Inferior parietal cortex (tissue), 1 donor: Measurements from ENCODE around the gene SHD.
"Not testable (repeated sequence)": the region's sequence is repeated elsewhere in the genome, so short reads cannot be mapped to it uniquely, and the experiment has no call there.

Experiments
- DNase-seq: peaks from one replicate; pipeline ENCODE4 v3.0.0-alpha.2; 2016; ENCODE audit errors: extremely low spot score

SHD gene

DNA sequence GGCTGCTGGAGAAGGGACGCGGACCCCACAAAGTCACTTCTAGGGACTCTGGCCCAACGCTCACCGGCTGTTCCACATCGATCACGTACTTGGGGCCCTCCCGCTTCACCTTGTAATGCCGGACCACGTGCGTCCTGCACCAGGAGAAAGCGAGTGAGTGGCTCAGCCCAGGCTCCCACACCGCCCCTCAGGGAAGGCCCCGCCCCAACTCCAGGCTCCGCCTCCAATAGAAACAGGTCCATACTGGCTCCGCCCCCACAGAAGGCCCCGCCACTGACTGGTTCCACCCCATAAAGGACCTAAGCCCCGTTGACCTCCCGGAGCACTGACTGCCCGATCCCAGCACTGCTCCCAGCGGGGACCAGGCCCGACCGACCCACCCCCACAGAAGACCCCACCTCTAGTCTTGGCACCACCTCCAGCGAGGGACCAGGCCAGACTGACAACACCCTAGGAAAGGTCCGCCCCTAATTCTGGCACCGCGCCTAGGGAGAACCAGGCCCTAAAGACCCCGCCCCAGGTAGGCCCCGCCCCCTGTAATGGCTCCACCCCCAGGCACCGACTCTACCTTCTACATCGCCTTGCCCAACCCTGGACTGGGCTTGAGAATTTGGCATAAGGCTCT is 48.3 kb downstream of the SHD start:
- DNase-seq: peak; percentile 27

- no peak for DNase-seq
These were observed 48.8 kb downstream of the SHD start for GRCh38 chr19:4327877-4328242.

DNA sequence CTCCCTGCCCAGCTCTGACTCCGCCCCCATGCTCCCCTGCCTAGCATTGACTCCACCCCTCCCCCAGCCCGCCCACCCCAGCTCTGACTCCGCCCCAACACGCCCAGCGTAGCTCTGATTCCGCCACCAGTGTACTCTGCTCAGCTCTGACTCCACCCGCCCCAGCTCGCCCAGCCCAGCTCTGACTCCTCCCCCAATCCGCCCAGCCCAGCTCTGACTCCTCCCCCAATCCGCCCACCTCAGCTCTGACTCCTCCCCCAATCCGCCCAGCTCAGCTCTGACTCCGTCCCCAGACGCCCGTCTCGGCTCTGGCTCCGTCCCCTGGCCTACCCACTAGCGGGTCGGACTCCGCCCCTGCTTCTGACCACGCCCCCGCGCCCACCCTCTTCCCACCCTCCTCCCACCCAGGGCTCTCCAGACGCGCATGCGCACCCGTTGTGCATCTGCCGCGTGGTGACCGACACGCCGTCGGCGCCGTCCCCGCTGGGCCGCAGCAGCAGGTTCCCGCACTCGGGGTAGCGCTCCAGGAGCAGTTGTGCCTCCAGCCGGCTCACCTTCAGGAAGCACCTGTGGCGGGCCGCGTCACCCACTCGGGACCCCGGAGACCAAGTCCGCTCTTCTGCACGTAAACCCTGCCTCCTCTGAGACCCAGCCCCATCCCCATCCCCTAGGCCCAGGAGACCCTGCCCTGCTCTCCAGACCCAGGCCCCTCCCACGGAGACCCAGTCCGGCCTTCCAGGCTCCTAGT is 49.4 kb downstream of the SHD start:
- peak; percentile 92 for DNase-seq

DNA sequence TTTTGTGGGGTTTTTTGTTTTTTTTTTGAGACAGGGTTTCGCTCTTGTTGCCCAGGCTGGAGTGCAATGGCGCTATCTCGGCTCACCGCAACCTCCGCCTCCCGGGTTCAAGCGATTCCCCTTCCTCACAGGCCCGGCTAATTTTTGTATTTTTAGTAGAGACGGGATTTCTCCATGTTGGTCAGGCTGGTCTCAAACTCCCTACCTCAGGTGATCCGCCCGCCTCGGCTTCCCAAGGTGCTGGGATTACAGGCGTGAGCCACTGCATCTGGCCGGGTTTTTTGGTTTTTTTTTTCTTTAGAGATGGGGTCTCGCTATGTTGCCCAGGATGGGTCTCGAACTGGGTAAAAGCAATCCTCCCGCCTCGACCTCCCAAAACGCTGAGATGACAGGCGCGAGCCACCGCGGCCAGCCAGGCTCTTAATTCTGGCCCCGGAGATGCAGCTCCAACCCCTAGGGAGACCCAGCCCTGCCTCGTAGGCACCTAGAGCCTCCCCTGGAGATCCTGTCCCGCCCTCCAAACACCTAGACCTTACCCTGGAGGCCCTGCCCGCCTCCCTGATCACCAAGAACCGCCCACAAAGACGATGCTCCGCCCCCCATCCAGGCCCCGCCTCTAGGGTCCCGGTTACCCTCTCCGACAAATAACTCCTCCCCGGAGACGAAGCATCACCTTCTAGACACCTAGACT is 50.1 kb downstream of the SHD start:
- DNase-seq: not testable (repeated sequence)

DNA sequence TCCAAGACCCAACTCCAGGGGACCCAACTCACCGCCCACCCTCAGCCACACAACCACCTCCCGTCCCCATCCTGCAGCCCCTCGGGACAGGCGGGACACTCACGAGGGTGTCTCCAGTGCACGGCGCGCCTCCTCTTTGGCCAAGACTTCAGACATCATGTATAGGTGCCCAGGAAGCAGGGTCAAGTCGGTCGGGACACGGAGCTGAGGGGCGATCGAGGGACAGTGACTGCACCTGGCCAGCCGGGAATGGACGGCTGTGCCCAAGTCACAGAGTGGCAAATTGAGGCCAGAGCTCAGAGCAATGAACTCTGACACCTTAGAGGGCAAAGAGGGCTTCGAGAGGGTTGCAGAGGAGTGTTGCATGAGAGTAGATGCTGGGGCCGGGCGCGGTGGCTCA is 50.8 kb downstream of the SHD start:
- no peak for DNase-seq

DNA sequence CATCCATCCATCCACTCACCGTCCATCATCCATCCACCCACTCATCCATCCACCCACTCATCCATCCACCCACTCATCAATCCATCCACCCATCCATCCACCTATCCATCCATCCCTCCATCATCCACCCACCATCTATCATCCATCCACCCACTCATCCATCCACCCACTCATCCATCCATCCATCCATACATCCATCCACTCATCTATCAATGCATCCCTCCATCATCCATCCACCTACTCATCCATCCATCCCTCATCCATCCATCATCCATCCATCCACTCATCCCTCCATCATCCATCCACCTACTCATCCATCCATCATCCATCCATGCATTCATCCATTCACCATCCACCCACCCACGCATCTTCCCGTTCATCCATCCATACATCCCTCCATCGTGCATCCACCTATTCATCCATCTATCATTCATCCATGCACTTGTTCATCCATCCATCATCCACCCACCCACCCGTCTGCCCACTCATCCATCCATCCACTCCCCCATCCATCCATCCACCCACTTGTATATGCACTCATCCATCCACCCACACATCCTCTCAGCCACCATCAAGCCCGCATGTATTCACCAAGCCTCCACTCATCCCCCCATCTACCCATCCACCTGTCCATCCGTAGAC is 56.0 kb downstream of the SHD start:
- no peak for DNase-seq

DNA sequence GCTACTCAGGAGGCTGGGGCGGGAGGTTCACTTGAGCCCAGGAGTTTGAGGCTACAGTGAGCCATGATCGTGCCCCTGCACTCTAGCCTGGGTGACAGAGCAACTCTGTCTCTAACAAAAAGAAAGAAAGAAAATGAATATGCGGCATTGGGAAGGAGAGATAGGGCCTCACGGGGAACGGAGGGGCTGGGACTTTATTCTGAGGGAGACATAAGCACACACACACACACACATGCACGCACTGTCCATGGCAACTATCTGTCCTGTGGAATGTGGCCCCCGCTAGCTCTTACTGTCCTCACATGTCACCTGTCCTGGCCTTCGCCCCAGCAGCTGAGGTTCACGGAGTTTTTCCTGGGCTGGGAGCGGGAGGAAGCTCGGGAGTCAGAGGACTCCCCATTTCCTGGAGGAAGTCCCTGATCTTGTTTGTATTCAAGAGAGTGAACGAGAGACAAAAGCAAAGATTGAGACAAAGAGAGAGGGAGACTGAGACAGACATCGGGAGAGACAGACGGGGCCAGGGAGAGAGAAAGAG is 58.9 kb downstream of the SHD start:
- no peak for DNase-seq

DNA sequence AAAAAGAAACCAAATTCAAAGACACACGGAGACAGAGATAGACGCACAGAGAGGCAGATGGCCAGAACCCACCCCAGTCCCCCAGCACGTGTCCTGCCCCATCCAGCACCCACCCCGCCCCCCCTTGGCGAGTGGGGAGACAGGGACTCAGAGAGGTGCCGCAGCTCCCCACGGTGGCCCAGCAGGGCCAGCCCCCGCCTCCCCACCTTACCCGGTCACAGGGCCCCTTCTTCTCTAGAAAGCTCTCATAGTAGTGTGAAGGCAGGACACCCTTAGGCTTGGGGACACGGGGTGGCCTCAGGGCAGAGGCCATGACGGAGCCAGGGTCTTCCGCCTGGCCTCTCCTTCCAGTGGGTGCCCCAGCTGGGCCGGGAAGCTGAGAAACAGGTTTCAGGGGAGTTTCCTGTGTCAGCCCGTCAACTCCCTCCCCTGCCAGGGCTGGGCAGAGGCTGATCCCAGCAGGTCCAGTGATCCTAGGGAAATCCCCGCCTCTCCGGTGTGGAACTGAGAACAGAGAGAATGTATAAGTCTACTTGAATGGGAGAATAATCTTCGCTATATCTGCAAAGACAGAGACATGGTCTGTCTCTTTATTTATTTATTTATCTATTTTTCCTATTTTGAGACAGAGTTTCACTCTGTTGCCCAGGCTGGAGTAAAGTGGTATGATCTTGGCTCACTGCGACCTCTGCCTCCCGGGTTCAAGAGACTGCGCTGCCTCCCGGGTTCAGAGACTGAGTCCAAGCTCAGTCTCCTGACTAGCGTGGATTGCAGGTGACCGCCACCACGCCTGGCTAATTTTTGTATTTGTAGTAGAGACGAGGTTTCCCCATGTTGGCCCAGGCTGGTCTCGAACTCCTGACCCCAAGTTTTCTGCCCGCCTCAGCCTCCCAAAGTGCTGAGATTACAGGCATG is 59.6 kb downstream of the SHD start, which contains the start of gene STAP2:
TSS of gene STAP2 (minus strand) at position 387 of the 915 bp plus-strand sequence. CDS start at position 313, 74 bp downstream.
- DNase-seq: no peak
